RWPE1 (cell line): ENCODE data around the gene MICALL2.

Experiments
- CTCF ChIA-PET: fragments of 350-600 bp; sonication (Branson Sonifier 250); formaldehyde crosslinking; extraction: SDS; loops from one replicate; lab custom pipeline; 2021; lab: Yijun Ruan, JAX
- POLR2A ChIA-PET: fragments of 400-600 bp; formaldehyde crosslinking; extraction: SDS; loops from one replicate; lab custom pipeline; 2020; ENCODE audit warnings: antibody characterized with exemption; ENCODE audit not compliant: low non-redundant PET; lab: Yijun Ruan, JAX
- DNase-seq: peaks from one replicate; pipeline ENCODE4 v3.0.0; 2012; ENCODE audit warnings: low spot score
- H3K27ac ChIP-seq: fragments of 450-650 bp; 2 replicates; pipeline ENCODE4 v1.5.1; 2017
- TF ChIP-seq, protein P1 (sequence below): fragments of 450-650 bp; conservative IDR thresholded peaks from 2 replicates; pipeline ENCODE4 v1.5.1; 2017; ENCODE audit warnings: low read depth, mild to moderate bottlenecking

MICALL2 gene

DNA sequence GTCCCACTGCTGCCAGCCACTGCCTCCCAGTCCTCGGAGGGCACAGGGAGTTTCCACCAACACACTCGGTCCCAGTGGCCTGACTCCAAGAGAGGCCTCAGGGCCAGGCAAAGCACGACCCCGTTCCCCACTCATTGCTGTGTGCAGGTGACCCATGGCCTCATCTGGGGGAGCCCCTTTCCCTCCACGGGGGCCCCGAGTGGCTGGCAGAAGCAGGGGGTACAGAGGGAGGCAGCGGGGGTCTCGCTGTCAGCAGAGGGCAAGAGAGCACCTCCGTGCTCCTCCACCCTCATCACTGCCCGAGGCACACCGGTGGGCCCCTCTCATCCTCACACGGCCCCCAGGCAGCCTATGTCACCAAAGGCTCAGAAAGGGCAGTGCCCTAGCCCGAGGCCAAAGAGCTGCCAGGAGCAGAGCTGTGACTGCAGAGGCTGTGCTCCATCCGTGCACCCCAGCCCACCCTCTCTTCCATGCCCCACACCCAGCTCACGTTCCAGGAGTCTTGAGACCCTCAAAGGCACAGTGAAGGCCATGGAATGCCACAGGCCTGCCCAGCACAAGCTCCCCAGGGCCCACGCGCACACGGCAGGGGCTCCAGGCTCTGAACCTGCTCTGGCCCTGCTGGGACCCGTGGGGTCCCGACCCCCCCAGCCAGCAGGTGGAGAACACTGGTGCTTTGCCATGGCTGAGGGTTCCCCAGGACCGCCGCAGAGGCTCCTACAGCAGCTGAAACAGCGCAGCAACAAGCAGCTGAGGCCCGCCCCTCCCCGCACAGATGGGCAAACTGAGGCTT is 25.9 kb downstream of the MICALL2 start:
- TF ChIP-seq, protein P1, sequence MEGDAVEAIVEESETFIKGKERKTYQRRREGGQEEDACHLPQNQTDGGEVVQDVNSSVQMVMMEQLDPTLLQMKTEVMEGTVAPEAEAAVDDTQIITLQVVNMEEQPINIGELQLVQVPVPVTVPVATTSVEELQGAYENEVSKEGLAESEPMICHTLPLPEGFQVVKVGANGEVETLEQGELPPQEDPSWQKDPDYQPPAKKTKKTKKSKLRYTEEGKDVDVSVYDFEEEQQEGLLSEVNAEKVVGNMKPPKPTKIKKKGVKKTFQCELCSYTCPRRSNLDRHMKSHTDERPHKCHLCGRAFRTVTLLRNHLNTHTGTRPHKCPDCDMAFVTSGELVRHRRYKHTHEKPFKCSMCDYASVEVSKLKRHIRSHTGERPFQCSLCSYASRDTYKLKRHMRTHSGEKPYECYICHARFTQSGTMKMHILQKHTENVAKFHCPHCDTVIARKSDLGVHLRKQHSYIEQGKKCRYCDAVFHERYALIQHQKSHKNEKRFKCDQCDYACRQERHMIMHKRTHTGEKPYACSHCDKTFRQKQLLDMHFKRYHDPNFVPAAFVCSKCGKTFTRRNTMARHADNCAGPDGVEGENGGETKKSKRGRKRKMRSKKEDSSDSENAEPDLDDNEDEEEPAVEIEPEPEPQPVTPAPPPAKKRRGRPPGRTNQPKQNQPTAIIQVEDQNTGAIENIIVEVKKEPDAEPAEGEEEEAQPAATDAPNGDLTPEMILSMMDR, result no peak
- no peak for DNase-seq
- no peak overlapping the region for H3K27ac ChIP-seq
- CTCF ChIA-PET, result interaction anchor here (0.6 to 2.1 kb wide), 13 partner anchors 8 to 240 kb away, joined by 3 to 15 read pairs (median 5); no protein-coding TSS in a partner anchor
- POLR2A ChIA-PET, result interaction anchor here (0.6 kb wide), 1 partner anchor 271 kb away, joined by 5 read pairs; no protein-coding TSS in a partner anchor

DNA sequence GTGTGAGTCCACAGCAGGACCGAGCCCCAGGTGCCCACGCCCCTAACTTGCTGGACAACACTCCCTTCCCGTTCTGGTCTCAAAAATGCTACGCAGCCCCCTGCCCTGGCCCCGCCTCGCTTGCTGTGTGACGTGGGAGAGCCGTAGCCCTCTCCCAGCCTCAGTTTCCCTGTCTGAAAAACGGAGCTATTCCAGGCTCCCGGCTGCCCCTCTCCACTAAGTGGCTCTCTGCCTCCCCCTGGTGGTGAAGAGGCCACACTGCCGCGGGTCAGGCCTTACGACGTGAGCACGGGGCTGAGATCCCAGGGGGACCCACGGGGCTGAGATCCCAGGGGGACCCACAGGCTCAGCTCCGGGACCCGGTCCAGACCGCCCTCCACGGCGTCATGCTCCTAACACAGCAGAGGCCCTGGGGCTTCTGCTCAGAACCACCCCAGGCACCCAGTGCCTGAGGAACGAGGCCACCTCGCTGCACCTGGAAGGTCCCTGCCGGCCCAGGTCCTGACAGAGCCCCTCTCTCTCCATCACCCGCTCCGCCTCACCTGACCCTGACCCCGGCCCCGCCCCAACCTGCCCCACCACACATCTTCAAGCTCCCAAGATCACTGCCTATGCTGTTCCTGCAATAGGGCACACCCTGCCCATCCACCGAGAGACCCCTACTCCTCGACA is 26.7 kb downstream of the MICALL2 start:
- POLR2A ChIA-PET, result interaction anchor here (0.6 kb wide), 1 partner anchor 270 kb away, joined by 5 read pairs; no protein-coding TSS in a partner anchor

DNA sequence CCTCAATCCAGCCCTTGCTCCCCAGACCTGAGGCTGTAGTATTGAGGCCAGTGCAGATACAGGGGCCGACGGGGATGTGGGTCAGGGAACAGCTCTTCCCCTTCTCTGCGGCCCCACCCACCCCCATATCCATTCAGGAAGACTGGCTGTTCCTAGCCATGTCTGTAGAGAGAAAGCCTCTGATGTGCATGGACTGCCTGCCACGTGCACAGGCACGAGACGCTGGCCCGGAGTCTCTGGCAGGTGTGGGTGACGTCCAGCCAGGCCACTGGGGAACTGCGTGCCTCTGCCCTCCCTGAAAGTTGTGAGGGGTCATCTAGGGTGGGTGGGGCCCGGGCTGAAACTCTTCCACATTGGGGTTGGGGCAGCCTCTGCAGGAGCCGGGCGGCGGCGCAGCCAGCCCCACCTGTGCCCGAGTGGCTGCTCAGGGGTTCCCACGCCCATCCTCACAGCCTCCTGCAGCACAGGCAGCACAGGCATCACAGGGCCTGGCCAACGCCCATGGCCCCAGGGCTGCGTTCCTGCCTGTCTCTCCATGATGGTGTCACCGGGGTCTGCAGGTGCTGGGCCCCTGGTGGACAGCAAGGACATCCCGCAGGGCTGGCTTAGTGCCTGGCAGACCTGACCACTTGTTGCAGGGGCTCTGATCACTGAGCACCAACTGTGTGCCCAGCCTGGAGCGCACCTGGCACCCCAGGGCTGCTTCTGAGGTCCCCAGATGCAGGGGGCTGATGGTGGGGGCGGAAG is 27.5 kb downstream of the MICALL2 start:
- CTCF ChIA-PET, result interaction anchor here (0.5 to 2.1 kb wide), 23 partner anchors 9 to 435 kb away, joined by 3 to 15 read pairs (median 4); no protein-coding TSS in a partner anchor
- no peak for DNase-seq
- TF ChIP-seq, protein P1, result no peak
- H3K27ac ChIP-seq, result peak overlapping the region; percentile 41
- POLR2A ChIA-PET, result no interaction called here

More for the DNA sequence above, 26.7 kb downstream of the MICALL2 start:
- TF ChIP-seq, protein P1, result peak; percentile 99
- H3K27ac ChIP-seq, result no peak overlapping the region
- DNase-seq, result peak; percentile 69
- CTCF ChIA-PET, result interaction anchor here (0.5 to 2.1 kb wide), 24 partner anchors 9 to 435 kb away, joined by 3 to 15 read pairs (median 4); no protein-coding TSS in a partner anchor

DNA sequence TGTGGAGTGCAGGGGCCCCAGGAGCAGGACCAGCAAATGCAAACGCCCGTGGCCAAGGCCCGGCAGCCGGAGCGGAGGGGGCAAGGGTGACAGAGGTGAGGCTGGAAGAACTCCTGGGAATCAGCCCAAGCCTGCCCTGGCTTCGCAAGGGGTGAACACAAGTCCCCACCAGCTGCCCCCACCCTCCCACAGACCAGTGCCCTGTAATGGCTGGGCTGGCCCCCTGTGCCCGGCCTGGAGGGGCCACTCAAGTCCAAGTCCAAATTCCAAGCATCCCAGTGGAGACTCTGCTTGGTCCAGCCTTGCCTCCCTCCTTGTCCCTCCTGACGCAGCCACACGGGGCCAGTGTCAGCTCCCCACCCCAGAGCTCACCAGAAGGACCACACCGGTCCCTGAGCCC is 28.0 kb downstream of the MICALL2 start:
- CTCF ChIA-PET, result interaction anchor here (0.6 to 0.8 kb wide), 3 partner anchors 128 to 248 kb away, joined by 3 to 4 read pairs (median 3); no protein-coding TSS in a partner anchor
- H3K27ac ChIP-seq, result peak overlapping the region; percentile 41
- DNase-seq, result no peak
- TF ChIP-seq, protein P1, result no peak
- POLR2A ChIA-PET, result no interaction called here

DNA sequence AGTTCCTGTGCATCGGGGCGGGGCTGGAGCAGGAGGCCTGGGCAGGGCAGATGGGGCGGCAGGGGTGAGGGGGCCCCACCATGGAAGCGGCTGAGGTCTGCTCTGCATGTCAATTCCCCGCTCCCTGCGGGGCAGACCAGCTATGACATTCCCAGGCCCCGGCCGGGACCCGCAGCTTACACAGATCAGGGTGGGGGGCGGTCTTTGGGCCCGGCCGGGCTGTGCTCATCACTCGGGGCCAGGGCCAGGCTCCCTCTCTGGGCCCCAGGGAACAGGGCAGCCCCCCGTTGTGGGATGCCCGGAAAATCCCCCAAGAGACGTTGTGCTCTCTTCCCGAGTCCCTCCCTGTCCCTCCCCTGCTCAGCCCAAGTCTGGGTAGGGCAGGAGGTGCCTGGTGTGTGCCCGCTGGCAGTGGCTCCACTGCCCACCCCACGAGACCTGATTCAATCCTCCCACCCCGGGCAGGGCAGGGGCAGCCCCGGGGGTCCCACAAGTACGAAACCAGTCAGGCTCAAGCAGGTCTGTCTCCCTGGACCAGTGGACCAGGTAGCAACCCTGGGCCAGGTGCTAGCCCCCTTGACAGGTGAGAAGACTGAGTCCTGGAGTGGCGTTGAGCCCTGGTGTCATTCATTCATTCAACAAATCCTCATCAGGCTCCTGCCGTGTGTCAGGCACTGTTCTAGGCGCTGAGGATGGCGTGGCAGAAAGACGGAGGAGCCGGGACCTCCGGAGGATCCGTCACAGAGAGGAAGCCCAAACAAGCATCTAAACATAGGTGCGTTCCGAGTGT is 29.0 kb downstream of the MICALL2 start:
- POLR2A ChIA-PET, result no interaction called here

More for the DNA sequence above, 29.0 kb downstream of the MICALL2 start:
- CTCF ChIA-PET, result interaction anchor here (1.1 kb wide), 2 partner anchors 44 to 236 kb away, joined by 3 to 6 read pairs; no protein-coding TSS in a partner anchor
- TF ChIP-seq, protein P1, result no peak
- no peak overlapping the region for H3K27ac ChIP-seq
- DNase-seq, result no peak
